HG03066 (cell line): Measurements from ENCODE around the gene VWA8.
"Not testable (repeated sequence)": the region's sequence is repeated elsewhere in the genome, so short reads cannot be mapped to it uniquely, and the experiment has no call there.

Experiments
- ATAC-seq: cut with Tn5 transposase; IDR thresholded peaks from one replicate; pipeline ENCODE4 v1.9.1; 2021; ENCODE audit warnings: low read depth; ENCODE audit not compliant: unreplicated experiment

The VWA8 gene

GRCh38 chr13:41654796-41655195 is 306.1 kb downstream of the VWA8 start:
- ATAC-seq = no peak

- no peak for ATAC-seq
These were observed 308.1 kb downstream of the VWA8 start for GRCh38 chr13:41652735-41653361.

- ATAC-seq = no peak
These were observed 309.4 kb downstream of the VWA8 start for GRCh38 chr13:41651413-41652058.

- no peak for ATAC-seq
These were observed 310.2 kb downstream of the VWA8 start for GRCh38 chr13:41650706-41651105.

GRCh38 chr13:41649659-41650058 is 311.2 kb downstream of the VWA8 start:
- ATAC-seq = no peak

- ATAC-seq = no peak
These were observed 312.5 kb downstream of the VWA8 start for GRCh38 chr13:41648314-41648935.

GRCh38 chr13:41647699-41648313 is 313.1 kb downstream of the VWA8 start:
- not testable (repeated sequence) for ATAC-seq

GRCh38 chr13:41645331-41645730 is 315.6 kb downstream of the VWA8 start:
- ATAC-seq = no peak

GRCh38 chr13:41644742-41645141 is 316.2 kb downstream of the VWA8 start:
- ATAC-seq = no peak

GRCh38 chr13:41643507-41643906 is 317.4 kb downstream of the VWA8 start:
- no peak for ATAC-seq

GRCh38 chr13:41641961-41642360 is 318.9 kb downstream of the VWA8 start:
- ATAC-seq = no peak

GRCh38 chr13:41641429-41641828 is 319.5 kb downstream of the VWA8 start:
- ATAC-seq = no peak

- ATAC-seq = no peak
These were observed 320.7 kb downstream of the VWA8 start for GRCh38 chr13:41639955-41640780.

- ATAC-seq = no peak
These were observed 321.5 kb downstream of the VWA8 start for GRCh38 chr13:41639237-41639904.

GRCh38 chr13:41637586-41637985 is 323.3 kb downstream of the VWA8 start:
- ATAC-seq = no peak

GRCh38 chr13:41637032-41637431 is 323.9 kb downstream of the VWA8 start:
- ATAC-seq = not testable (repeated sequence)

GRCh38 chr13:41636590-41636989 is 324.3 kb downstream of the VWA8 start:
- not testable (repeated sequence) for ATAC-seq

- no peak for ATAC-seq
These were observed 326.5 kb downstream of the VWA8 start for GRCh38 chr13:41634407-41634806.

- ATAC-seq = no peak
These were observed 327.1 kb downstream of the VWA8 start for GRCh38 chr13:41633776-41634175.

GRCh38 chr13:41631296-41631965 is 329.5 kb downstream of the VWA8 start:
- no peak for ATAC-seq
